HL-60 (cell line): ENCODE results near the gene ENG.

Experiments used
- GABPA ChIP-seq: IDR thresholded peaks from 2 replicates; pipeline ENCODE4 v1.6.1; 2012; ENCODE audit warnings: low read depth
- TF ChIP-seq, protein P1 (sequence below): IDR thresholded peaks from one replicate; pipeline ENCODE4 v1.5.1; 2011; ENCODE audit warnings: low read length, control low read depth, inconsistent platforms; ENCODE audit not compliant: insufficient read depth
- TF ChIP-seq, protein P2 (sequence below): IDR thresholded peaks from 2 replicates; pipeline ENCODE4 v1.6.1; 2012; ENCODE audit warnings: low read depth; ENCODE audit not compliant: insufficient replicate concordance

DNA sequence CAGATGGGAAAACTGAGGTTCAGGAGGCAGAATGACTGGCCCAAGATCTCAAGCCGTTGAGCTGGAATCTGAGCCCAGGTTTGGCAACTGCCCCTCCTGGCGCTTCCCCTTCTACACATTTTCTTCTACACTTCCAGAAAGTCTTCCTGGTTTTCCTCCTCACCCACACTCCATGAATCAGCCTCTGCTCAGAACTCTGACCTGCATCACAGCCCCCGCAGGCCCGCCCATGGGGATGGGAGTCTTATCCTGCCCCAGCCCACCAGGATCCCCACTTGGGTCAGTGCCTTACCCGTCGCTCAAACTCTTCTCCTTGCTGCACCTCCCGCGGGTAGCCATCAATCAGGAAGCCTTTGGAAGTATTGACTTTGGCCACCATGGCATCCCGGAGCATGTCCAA is 17.1 kb upstream of the ENG start:
- TF ChIP-seq, protein P1, sequence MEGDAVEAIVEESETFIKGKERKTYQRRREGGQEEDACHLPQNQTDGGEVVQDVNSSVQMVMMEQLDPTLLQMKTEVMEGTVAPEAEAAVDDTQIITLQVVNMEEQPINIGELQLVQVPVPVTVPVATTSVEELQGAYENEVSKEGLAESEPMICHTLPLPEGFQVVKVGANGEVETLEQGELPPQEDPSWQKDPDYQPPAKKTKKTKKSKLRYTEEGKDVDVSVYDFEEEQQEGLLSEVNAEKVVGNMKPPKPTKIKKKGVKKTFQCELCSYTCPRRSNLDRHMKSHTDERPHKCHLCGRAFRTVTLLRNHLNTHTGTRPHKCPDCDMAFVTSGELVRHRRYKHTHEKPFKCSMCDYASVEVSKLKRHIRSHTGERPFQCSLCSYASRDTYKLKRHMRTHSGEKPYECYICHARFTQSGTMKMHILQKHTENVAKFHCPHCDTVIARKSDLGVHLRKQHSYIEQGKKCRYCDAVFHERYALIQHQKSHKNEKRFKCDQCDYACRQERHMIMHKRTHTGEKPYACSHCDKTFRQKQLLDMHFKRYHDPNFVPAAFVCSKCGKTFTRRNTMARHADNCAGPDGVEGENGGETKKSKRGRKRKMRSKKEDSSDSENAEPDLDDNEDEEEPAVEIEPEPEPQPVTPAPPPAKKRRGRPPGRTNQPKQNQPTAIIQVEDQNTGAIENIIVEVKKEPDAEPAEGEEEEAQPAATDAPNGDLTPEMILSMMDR = no peak
- TF ChIP-seq, protein P2, sequence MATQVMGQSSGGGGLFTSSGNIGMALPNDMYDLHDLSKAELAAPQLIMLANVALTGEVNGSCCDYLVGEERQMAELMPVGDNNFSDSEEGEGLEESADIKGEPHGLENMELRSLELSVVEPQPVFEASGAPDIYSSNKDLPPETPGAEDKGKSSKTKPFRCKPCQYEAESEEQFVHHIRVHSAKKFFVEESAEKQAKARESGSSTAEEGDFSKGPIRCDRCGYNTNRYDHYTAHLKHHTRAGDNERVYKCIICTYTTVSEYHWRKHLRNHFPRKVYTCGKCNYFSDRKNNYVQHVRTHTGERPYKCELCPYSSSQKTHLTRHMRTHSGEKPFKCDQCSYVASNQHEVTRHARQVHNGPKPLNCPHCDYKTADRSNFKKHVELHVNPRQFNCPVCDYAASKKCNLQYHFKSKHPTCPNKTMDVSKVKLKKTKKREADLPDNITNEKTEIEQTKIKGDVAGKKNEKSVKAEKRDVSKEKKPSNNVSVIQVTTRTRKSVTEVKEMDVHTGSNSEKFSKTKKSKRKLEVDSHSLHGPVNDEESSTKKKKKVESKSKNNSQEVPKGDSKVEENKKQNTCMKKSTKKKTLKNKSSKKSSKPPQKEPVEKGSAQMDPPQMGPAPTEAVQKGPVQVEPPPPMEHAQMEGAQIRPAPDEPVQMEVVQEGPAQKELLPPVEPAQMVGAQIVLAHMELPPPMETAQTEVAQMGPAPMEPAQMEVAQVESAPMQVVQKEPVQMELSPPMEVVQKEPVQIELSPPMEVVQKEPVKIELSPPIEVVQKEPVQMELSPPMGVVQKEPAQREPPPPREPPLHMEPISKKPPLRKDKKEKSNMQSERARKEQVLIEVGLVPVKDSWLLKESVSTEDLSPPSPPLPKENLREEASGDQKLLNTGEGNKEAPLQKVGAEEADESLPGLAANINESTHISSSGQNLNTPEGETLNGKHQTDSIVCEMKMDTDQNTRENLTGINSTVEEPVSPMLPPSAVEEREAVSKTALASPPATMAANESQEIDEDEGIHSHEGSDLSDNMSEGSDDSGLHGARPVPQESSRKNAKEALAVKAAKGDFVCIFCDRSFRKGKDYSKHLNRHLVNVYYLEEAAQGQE = no peak
- TF ChIP-seq GABPA = no peak
